Tibial nerve (tissue), 4 donors: Measurements from ENCODE around the gene PKN2. TPM values are rescaled to one million over a fixed set of nuclear protein-coding genes. Genes with fewer than 3 reads are reported as not detected.

ENCODE experiments used
- small RNA-seq: library from RNA; depleted of rRNA; stranded (forward); fragments of <200 nt; gene quantifications from one replicate; pipeline ENCODE3, GENCODE V24; 2016
- total RNA-seq, 4 donors: library from RNA; depleted of rRNA; stranded (reverse); fragments of >200 nt; gene quantifications; one replicate each; pipeline ENCODE4 v1.1.0, GENCODE V29; 2016

The PKN2 gene
- total RNA-seq, 4 donors from 2014 or later = 36.3 to 65.9 (median 50.1) TPM

Small RNAs within 50 kb of the gene (small RNA-seq; reads per million reads assigned to genes)
- not detected for gene RNU6-125P

Other genes starting within 250 kb of the PKN2 start
- gene GTF2B, start 207.3 kb downstream of the PKN2 start, total RNA-seq = 10 to 100 TPM; 17.4 to 55.7 (median 23.7) TPM